ENCODE measurements around the gene CFAP119.

DNA sequence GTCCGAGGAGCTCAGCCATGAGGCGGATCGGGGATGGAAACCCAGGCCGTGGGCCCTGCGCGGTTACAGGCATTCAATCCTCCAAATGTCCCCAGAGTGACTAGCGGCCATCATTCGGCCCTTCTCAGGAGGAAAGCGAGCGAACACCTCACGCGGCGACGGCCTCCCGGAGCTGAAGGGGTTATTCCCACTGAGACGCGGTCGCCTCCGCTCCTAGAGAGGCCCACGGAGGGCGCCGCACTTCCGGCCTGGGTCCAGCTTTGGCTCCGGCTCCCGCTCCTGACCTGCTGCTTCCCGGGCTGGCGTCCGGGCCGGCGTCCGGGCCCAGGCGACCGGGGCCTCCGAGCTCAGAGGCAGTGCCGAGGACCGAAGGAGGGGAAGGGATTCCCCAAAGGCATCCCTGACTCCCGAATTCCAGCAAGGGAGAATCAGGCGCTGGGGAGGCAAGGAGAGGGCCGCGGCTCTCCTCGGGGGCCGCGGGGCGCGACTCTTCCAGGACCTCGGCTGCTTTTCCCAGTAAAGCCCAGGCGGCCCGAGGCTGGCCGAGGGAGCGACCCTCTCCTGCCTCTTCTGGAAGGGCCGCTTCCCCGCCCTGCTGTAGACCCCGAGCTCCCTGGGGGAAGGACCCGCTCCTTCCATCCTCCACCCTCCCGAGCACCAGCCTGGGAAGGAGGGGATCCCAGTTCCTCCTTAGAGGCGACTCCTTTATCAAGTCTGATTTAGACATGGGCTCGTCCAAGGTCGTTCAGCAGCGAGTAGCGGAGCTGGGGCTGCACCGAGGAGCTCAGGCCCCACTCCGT, 43.7 kb upstream of the CFAP119 start:
- no peak for TF ChIP-seq EZH2 (IDR thresholded peaks at IDR 0.05; ENCODE audit: borderline replicate concordance, low read depth, low read length, poor library complexity, severe bottlenecking)
- TF ChIP-seq CTCF (conservative IDR thresholded peaks at IDR 0.05; ENCODE audit: low read depth, low read length): no peak
